Measurements from ENCODE around the gene PRR22.
"Not testable (repeated sequence)": the region's sequence is repeated elsewhere in the genome, so short reads cannot be mapped to it uniquely, and the experiment has no call there.

Gene PRR22

DNA sequence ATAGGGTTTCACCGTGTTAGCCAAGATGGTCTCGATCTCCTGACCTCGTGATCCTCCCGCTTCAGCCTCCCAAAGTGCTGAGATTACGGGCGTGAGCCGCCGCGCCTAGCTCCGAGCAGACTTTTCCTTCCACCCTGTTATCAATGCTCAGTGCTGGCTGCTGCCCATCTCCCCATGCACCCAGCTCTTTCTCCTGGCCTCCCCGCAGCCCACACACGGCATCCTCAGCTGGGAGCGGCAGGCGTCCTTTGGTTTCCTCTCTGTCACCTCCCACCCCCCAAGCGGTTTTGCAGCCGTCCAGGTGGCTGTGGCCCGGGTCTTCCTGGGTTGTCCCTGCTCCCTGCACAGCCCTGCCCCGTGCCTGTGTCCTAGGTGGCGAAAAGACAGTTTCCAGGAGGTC, 12.1 kb downstream of the PRR22 start:
- TF ChIP-seq, protein P1, sequence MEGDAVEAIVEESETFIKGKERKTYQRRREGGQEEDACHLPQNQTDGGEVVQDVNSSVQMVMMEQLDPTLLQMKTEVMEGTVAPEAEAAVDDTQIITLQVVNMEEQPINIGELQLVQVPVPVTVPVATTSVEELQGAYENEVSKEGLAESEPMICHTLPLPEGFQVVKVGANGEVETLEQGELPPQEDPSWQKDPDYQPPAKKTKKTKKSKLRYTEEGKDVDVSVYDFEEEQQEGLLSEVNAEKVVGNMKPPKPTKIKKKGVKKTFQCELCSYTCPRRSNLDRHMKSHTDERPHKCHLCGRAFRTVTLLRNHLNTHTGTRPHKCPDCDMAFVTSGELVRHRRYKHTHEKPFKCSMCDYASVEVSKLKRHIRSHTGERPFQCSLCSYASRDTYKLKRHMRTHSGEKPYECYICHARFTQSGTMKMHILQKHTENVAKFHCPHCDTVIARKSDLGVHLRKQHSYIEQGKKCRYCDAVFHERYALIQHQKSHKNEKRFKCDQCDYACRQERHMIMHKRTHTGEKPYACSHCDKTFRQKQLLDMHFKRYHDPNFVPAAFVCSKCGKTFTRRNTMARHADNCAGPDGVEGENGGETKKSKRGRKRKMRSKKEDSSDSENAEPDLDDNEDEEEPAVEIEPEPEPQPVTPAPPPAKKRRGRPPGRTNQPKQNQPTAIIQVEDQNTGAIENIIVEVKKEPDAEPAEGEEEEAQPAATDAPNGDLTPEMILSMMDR (IDR thresholded peaks at IDR 0.05; ENCODE audit: extremely low read depth, missing control alignments): no peak
- no peak for DNase-seq (ENCODE audit: low spot score)

DNA sequence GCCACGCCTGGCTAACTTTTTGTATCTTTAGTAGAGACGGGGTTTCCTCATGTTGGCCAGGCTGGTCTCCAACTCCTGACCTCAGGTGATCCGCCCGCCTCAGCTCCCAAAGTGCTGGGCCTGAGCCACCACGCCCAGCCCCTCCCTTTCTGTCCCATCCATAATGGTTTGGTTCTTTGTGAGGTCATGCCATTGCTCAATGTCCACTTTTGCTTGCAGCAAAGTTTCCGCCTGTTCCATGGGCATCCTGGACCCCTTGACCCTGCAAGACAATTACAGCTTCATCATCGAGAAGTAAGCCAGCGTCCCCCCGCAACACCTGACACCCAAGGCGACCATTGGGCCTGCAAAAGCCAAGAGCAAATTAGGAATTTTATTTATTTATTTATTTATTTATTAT, 16.6 kb downstream of the PRR22 start:
- TF ChIP-seq, protein P1 (IDR thresholded peaks at IDR 0.05; ENCODE audit: extremely low read depth, missing control alignments): no peak
- DNase-seq (ENCODE audit: low spot score): no peak

DNA sequence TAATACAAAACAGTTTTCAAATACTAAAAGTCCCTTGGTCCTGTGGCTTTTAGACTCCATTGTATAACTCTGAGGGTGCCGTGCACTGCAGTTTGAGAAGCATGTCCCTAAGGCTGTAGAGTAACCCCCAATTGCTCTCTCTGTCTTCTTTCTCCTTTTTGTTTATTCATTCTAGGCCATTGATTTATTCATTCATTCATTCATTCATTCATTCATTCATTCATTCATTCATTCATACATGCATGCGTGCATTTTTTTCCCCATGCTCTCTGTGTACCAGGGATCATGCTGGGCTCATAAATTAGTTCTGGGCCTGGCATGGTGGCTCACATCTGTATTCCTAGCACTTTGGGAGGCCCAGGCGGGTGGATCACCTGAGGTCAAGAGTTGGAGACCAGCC, 19.3 kb downstream of the PRR22 start:
- TF ChIP-seq, protein P1 (IDR thresholded peaks at IDR 0.05; ENCODE audit: extremely low read depth, missing control alignments): no peak
- no peak for DNase-seq (ENCODE audit: low spot score)

DNA sequence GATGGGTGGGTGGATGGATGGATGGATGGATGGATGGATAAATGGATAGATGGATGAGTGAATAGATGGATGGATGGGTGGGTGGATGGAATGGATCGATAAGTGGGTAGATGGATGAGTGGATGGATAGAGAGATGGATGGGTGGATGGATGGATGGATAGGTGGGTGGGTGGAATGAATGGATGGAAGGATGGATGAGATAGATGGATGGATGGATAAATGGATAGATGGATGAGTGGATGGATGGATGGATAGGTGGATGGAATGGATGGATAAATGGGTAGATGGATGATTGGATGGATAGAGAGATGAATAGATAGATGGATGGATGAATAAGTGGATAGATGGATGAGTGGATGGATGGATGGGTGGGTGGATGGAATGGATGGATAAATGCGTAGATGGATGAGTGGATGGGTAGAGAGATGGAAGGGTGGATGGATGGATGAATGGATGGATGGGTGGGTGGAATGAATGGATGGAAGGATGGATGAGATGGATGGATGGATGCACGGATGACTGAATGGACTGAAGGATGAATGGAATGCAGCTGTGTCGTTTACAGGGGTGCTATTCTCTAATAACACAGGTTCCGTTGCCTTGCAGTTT, 21.8 kb downstream of the PRR22 start:
- DNase-seq (ENCODE audit: low spot score): no peak
- TF ChIP-seq, protein P1 (IDR thresholded peaks at IDR 0.05; ENCODE audit: extremely low read depth, missing control alignments): no peak

DNA sequence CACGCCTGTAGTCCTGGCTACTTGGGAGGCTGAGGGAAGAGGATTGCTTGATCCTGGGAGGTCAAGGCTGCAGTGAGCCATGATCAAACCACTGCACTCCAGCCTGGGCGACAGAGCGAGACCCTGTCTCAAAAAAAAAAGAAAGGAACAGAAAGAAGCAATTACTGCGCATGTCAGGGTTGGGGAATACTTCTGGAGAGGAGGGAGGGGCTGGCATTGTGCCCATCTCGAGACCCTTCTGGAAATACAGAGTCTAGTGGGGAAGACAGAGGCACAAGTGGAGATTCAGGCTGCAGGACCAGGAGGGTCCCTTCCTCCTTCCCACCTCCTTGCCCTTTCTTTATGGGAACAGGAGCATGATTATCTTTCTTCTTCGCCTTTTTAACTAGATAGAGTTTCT, 30.8 kb downstream of the PRR22 start:
- TF ChIP-seq, protein P1 (IDR thresholded peaks at IDR 0.05; ENCODE audit: extremely low read depth, missing control alignments): no peak
- no peak for DNase-seq (ENCODE audit: low spot score)

DNA sequence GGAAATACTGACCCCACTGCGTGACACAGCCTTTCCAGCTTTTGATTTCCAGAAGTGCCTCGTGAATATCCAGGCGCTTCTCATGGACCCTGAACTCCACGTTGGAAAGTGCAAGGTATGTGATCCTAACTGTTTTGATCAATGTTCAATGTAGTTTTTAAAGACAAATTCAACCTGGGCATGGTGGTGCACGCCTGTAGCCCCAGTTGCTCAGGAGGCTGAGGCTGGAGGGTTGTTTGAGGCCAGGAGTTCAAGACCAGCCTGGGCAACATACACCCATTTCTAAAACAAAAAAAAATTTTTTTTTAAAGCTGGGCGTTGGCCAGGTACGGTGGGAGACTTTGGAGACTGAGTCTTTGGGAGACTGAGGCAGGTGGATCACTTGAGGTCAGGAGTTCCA, 32.8 kb downstream of the PRR22 start:
- no peak for DNase-seq (ENCODE audit: low spot score)
- TF ChIP-seq, protein P1 (IDR thresholded peaks at IDR 0.05; ENCODE audit: extremely low read depth, missing control alignments): no peak

DNA sequence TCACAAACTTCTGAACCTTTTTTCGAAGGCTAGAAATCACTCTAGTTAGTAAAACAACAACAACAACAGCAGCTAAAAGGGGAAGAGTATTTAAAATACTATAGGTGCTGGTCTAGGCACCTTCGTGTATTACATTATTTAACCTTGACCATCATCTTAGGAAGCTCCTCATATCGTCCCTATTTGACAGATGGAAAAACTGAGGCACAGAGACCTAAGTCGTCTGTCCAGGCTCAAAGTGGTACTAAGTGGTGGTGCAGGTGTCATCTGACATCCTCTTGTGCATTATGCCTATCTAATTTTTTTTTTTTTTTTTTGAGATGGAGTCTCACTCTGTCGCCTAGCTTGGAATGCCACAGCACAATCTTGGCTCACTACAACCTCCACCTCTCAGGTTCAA, 35.0 kb downstream of the PRR22 start:
- DNase-seq (ENCODE audit: low spot score): no peak
- TF ChIP-seq, protein P1 (IDR thresholded peaks at IDR 0.05; ENCODE audit: extremely low read depth, missing control alignments): no peak

DNA sequence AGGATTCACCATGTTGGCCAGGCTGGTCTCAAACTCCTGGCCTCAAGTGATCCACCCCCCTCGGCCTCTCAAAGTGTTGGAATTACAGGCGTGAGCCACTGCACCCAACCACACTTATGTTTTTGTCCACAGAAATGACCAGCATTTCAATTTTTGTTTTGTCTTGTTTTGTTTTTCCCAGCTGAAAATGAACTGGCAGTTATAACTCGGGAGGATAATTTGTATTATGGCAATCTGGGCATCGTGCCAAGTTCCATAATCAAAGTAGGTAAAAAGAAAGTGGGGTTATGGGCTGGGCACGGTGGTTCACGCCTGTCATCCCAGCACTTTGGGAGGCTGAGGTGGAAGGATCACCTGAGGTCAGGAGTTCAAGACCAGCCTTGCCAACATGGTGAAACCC, 35.6 kb downstream of the PRR22 start:
- DNase-seq (ENCODE audit: low spot score): not testable (repeated sequence)

DNA sequence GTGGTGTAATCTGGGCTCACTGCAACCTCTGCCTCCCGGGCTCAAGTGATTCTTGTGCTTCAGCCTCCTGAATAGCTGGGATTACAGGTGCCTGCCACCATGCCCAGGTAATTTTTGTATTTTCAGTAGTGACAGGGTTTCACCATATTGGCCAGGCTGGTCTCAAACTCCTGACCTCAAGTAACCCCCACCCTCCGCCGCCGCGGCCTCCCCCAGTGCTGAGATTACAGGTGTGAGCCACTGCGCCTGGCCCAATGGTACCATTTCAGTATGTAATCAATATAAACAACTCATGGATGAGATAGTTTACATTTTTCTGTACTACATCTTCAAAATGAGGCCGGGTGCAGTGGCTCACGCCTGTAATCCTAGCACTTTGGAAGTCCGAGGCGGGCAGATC, 39.5 kb downstream of the PRR22 start:
- DNase-seq (ENCODE audit: low spot score): not testable (repeated sequence)

Data from GM20000 (cell line).